ENCODE results near the gene SLC37A3.

- no peak for TF ChIP-seq EP300 (IDR thresholded peaks at IDR 0.05)
- no peak for TF ChIP-seq CTCF (IDR thresholded peaks at IDR 0.05)
- no peak for TF ChIP-seq POLR2AphosphoS5 (IDR thresholded peaks at IDR 0.05)
Observed at GRCh38 chr7:140289804-140290203, 108.5 kb downstream of the SLC37A3 start.
